GM12872 (cell line): ENCODE results near the gene PTS.

Source experiments
- CTCF ChIP-seq: IDR thresholded peaks from 3 replicates; pipeline ENCODE4 v1.5.1; 2011; ENCODE audit warnings: low read depth, mild to moderate bottlenecking, low read length, moderate library complexity; ENCODE audit not compliant: insufficient read depth

PTS gene

GRCh38 chr11:112223121-112223520, 3.1 kb upstream of the PTS start:
- no peak for TF ChIP-seq CTCF

GRCh38 chr11:112223754-112224532, 2.3 kb upstream of the PTS start:
- no peak for TF ChIP-seq CTCF

- TF ChIP-seq CTCF = no peak
These were observed 521 bp upstream of the PTS start for GRCh38 chr11:112225753-112226061.

- TF ChIP-seq CTCF = no peak
These were observed 688 bp downstream of the PTS start for GRCh38 chr11:112226831-112227401.

- no peak for TF ChIP-seq CTCF
These were observed 1.2 kb downstream of the PTS start for GRCh38 chr11:112227471-112227870.

GRCh38 chr11:112228706-112229105, 2.5 kb downstream of the PTS start:
- no peak for TF ChIP-seq CTCF

- no peak for TF ChIP-seq CTCF
These were observed 2.9 kb downstream of the PTS start for GRCh38 chr11:112229159-112229558.
